A549 treated with Hydrocortisone at 1 μM for 4 hours (cell line): Measurements from ENCODE around the gene CCDC92B. TPM values are rescaled to one million over a fixed set of nuclear protein-coding genes. Genes with fewer than 3 reads are reported as not detected.

Experiments used
- total RNA-seq: library from RNA; stranded (reverse); fragments of 200-300 nt; extraction: Qiagen RNA extraction; gene quantifications from 5 replicates; pipeline ENCODE4 v1.2.3, GENCODE V29; 2022

The CCDC92B gene
- total RNA-seq, result 0.09 to 0.20 TPM (median 0.15 TPM) in 5 replicates

DNA sequence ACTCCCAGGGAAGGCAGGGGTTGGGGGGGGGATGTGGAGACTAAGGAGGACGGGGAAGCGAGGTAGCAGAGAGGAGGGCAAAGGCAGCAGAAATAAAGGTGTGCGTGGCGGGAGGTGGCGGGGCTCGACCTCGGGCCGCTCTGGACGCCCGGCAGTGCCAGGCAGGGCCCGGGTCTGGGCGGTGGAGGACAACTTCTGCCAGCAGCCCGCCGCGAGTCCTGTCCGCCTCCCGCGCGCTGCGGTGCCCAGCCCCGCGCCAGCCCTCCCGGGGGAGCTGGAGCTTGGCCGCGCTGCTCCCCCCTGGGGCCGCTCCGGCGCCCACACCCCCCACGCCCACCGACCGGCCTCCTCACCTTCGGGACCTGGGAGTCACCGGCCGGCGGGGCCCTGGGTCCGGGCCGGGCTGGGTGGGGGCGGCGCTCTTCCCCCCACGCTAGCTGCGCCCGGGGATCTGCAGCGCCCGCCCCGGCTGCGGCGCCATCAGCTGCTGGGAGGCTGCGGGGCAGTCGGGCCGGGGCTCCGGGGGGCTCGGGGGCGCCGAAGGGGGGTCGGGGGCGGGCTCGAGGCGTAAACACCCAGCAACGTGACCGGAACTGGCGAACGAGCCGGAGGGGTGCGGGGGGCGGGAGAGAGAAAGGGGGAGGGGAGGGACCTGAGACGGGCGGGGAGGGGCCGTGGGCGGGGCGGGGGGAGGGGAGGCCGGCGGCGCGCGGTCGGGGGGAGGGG is at the start of gene CCDC92B:
CCDC92B (minus strand) TSS at position 595 of the 726 bp plus-strand sequence. CDS start 14,507 bp downstream, outside the sequence.

DNA sequence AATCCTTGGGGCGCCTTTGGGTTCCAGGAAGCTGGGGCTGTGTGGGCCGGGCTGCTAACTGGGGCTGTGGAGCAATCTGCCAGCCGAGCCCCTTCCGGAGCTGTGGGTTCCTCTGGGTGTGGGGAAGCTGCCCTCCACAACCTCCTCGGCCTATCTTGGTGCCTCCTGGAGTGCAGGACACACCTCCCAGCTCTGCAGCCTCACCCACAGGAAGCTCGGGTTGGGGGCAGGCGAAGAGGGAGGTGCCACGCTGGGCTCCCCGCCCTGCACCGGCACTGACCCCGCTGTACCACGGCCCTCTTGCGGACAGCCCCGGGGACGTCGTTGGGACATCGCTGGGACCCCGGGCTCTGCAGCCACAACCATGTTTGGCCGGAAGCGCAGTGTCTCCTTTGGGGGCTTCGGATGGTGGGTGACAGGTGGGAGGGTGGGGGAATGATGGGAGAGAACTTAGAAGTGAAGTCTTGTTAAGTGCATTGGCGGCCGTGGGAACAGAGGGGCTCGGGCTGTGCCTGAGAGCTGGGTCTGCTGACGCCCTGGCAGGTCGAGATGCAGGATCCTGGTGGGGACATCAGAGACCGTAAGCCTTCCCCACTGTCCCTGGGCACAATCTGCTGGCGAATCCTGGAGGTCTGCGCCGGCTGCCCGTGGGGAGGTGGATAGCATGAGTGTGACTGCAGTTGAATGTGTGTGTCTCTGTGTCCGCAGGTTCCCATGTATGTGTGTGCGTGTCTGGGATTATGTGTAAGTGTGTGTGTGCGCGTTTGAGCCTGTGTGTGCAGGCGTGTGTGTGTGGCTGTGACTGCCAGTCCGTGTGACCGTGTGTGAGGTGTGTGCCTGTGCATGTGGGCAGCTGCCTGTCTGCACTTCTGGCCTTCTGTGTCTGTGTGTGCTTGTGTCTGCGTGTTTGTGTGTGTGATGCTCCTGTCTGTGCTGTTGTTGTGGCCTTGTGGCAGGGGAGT is 47.0 kb upstream of the CCDC92B start, which contains the start of gene RAP1GAP2:
RAP1GAP2 (plus strand) TSS at position 275 of the 962 bp plus-strand sequence; CDS start at position 365, 90 bp downstream.

DNA sequence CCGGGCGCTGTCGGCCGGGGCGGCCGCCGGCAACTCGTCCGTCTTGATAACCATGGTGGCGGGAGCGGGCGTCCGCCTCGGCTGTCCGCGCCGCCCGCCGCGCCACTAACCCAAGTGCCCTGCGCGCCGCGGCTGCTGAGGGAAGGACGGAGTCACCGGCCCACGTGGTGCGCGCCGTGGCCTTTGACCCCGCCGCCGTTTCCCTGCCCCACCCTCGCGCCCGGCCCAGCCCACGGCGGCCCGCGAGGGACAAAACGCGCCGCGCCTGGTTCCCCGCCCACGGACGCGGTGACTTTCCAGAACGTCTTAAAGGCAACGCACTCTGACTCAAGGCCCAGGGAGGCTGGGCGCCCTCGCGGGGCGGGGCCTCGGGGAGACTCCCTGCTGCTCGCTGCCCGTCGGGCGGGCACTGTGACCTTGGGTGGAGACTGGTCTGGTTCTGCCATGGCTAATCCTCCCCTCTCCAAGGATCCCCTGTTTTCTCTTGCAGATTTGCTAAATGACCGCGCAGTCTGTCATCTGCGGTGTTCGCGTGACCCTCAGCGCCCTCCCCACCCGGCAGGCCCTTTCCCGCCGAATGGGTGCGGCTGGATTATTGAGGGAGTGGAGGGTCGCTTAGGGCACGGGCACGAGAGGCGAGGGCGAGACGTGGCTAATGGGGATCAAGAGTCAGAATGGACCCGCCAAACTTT is 37.7 kb downstream of the CCDC92B start, which contains the start of gene CLUH:
CLUH (minus strand) TSS at position 157 of the 692 bp plus-strand sequence; CDS start at position 54, 103 bp downstream.

Other genes with a start within 250 kb of the CCDC92B start
- 31.1 to 36.2 TPM (median 32.0 TPM) in 5 replicates for gene METTL16, start 237.8 kb downstream of the CCDC92B start, total RNA-seq
- 169 to 194 TPM (median 192 TPM) in 5 replicates for gene PAFAH1B1, start 156.0 kb downstream of the CCDC92B start, total RNA-seq
- gene CLUH, start 37.9 kb downstream of the CCDC92B start, total RNA-seq, result 99.7 to 117 TPM (median 109 TPM) in 5 replicates
- 21.9 to 37.7 TPM (median 30.2 TPM) in 5 replicates for gene RAP1GAP2, start 46.8 kb upstream of the CCDC92B start, total RNA-seq